HG03342 (cell line): ENCODE measurements around the gene METRN.

Experiments
- ATAC-seq: cut with Tn5 transposase; IDR thresholded peaks from one replicate; pipeline ENCODE4 v1.9.1; 2021; ENCODE audit warnings: mild to moderate bottlenecking, moderate library complexity; ENCODE audit not compliant: unreplicated experiment

The METRN gene

GRCh38 chr16:677316-678190 is 37.4 kb upstream of the METRN start:
- no peak for ATAC-seq

DNA sequence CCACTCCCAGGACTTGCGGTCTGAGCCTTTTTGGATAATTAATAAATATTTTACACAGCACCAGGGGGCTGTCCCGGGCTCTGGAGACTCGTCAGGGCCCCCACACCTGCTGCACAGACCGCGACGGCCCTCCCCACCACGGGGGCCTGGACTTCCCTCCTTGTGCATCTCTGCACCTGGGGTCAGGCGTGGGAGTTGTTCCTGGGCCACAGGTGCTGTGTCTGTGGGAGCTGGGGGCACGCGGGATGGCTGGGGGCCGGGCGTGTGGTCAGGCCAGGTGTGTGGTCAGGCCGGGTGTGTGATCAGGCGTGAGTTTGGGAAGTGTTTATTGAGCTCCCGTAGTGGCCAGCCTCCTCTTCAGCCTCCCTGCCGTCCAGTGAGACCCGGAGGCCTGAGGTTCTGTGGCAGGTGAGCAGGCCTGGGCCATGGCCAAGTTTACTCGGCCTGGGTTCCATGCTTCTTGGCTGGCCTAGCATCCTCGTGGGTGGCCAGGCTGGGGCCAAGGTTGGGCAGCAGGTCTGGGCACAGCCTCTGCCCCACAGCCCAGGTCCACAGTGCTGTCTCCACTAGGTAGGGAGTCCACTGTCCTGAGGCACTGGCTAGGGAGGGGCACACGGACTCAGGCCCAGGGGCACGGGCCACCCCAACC is 36.6 kb upstream of the METRN start:
- ATAC-seq: no peak

GRCh38 chr16:678858-679813 is 35.8 kb upstream of the METRN start:
- no peak for ATAC-seq

- ATAC-seq: peak; percentile 31
Measured at GRCh38 chr16:679814-680624, 34.9 kb upstream of the METRN start, which contains the start of gene STUB1. Gene STUB1, plus strand, starts transcription at chr16:680410. Its CDS starts 116 bp downstream, at chr16:680526.

- no peak for ATAC-seq
Measured at GRCh38 chr16:680625-680945, 34.3 kb upstream of the METRN start.

- ATAC-seq: no peak
Measured at GRCh38 chr16:680967-681745, 33.8 kb upstream of the METRN start.

- ATAC-seq: no peak
Measured at GRCh38 chr16:681746-682427, 33.0 kb upstream of the METRN start.

GRCh38 chr16:682493-683395 is 32.2 kb upstream of the METRN start:
- no peak for ATAC-seq

- no peak for ATAC-seq
Measured at GRCh38 chr16:683396-684070, 31.4 kb upstream of the METRN start.

DNA sequence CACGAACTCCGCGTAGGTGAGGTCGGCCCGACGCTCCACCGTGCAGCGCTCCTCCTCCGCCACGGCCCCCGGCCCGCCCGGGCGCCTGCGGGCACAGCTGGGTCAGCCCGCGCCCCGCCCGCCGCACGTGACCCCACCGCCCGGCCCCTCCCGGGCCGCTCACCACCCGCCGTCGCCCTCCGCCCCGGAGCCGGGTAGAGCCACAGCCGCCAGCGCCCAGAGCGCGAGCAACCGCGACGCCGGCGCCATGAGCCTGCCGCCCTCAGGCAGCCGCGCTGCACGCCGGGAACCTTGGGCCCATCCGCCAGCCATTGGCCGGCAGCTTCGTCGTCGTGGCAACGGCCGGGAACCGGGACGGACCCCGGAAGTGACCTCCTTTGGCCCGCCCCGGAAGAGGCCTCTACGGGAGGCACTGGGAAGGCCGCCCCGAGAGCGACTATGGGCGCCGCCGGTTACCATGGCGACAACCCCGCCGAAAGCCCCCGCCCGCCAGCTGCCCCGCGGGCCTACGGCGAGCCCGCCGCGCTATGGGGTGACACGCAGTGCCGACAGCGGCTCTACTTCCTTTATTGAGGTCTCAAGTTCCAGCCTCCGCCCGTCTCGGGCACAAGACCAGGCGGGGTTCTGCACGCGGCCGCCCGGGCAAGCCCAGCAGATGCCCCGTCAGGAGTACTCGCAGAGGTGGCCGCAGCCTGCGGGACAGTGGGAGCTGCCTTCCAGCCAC is 30.7 kb upstream of the METRN start, which contains the start of gene JMJD8:
Gene JMJD8, minus strand, starts transcription at position 264 of the 724 bp plus-strand sequence. Its CDS starts 15 bp downstream, at position 249.
- ATAC-seq: peak; percentile 61

GRCh38 chr16:684961-685696 is 29.8 kb upstream of the METRN start:
- no peak for ATAC-seq

- ATAC-seq: no peak
Measured at GRCh38 chr16:685967-686366, 29.0 kb upstream of the METRN start.

DNA sequence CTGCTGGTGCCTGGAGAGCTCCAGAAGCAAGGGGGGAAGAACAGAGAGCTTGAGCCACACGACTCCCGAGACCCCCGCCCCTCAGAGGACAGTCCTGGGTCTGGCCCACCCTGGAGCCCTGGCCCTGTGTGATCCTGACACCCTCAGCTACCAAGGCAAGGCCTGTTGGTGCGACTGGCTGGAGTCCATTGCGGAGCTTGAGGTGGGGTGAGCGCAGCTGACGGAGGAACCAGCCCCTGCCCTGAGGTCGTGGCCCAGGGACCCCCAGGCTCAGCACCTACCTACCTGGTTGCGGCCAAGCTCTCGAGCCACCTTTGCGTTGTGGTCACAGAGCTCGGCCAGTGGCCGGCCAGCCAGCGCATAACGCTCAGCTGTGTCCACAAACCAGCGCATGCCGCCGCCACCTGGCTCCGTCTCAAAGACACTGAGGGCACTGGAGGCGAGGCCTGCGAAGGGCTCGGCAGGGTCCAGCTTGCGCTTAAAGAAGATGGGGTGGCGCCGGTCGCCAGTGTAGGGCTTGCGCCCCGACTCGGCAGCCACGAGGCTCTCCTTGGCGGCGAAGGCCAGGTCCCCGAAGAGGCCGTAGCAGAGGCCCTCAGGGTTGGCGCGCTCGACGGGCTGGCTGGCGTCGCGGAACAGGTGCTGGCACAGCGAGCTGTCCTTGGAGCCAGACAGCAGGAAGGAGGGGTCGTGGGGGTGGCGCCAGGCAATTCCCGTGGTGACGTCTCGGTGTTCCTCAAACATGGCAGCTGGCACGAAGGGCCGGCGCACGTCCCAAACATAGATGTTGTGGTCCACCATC is 28.3 kb upstream of the METRN start:
- no peak for ATAC-seq

DNA sequence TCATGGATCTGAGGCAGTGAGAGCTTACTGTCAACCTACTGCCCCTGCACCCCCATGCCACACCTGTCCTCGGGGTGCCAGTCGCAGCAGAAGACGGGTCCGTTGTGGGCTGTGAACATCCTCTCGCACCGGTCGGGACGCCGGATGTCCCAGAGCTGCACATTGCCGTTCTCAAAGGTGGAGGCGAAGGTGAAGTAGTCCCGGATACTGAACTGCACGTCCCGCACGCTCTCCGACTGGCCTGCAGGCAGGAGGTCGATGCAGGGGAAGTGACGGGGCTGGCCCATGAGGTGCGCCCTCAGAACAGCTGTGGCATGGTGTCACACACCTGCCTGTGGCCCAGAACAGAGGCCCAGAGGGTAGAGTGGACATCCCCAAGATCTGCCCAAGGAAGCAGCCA is 27.4 kb upstream of the METRN start:
- no peak for ATAC-seq
